ENCODE results near the gene TKT.

The TKT gene

GRCh38 chr3:53225651-53226050 is 30.2 kb downstream of the TKT start:
- H3K9me3 Mint-ChIP-seq = no peaks in the 10 kb centered on the region

DNA sequence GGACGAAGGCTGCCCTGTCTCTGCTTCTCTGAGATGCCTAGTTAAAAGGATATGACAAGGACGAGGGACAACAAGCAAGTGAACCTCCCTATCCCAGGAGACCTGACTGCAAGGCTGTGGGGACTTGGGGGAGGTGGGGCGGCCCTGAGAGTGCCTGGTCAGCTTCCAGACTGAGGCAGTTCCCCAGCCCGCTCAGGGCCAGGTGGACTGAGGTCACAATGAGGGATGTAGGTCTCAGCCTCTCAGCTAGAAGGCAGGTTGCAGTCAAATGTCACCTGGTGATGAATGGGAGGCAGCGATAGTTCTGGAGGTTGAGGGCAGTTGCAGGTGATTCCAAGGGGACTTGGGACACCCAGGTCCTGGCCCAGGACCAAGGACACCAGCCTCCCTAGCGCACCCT is 30.6 kb downstream of the TKT start:
- Mint-ChIP-seq H3K4me3 (no peak overlapping the region), H3K27ac (no peak overlapping the region), H3K4me1 (peaks cover under 1% of the 10 kb centered on the region), H3K9me3 (no peaks in the 10 kb centered on the region), H3K27me3 (no peaks in the 10 kb centered on the region)
- ATAC-seq (no peak), DNase-seq (no peak)

More at GRCh38 chr3:53225651-53226050, 30.2 kb downstream of the TKT start:
- no peak for DNase-seq
- no peaks in the 10 kb centered on the region for H3K27me3 Mint-ChIP-seq
- ATAC-seq = no peak
- no peak overlapping the region for H3K4me3 Mint-ChIP-seq
- H3K4me1 Mint-ChIP-seq = no peaks in the 10 kb centered on the region
- H3K27ac Mint-ChIP-seq = no peak overlapping the region

- peaks cover 5% of the 10 kb centered on the region for H3K4me1 Mint-ChIP-seq
- H3K9me3 Mint-ChIP-seq = no peaks in the 10 kb centered on the region
- no peak overlapping the region for H3K4me3 Mint-ChIP-seq
- no peak for ATAC-seq
- no peak overlapping the region for H3K27ac Mint-ChIP-seq
- no peak for DNase-seq
- no peaks in the 10 kb centered on the region for H3K27me3 Mint-ChIP-seq
These were observed 31.3 kb downstream of the TKT start for GRCh38 chr3:53224536-53224935.

- ATAC-seq (no peak), DNase-seq (no peak)
- Mint-ChIP-seq H3K27me3 (no peaks in the 10 kb centered on the region), H3K4me3 (no peak overlapping the region), H3K4me1 (peaks cover 5% of the 10 kb centered on the region), H3K9me3 (no peaks in the 10 kb centered on the region), H3K27ac (peak overlapping the region in 1 of 2 donors; percentile 42)
These were observed 31.8 kb downstream of the TKT start for GRCh38 chr3:53224026-53224425.

- no peak for ATAC-seq
- Mint-ChIP-seq H3K4me1 (peaks cover 5% of the 10 kb centered on the region), H3K9me3 (no peaks in the 10 kb centered on the region), H3K27me3 (no peaks in the 10 kb centered on the region), H3K4me3 (no peak overlapping the region), H3K27ac (no peak overlapping the region)
- no peak for DNase-seq
These were observed 32.3 kb downstream of the TKT start for GRCh38 chr3:53223541-53223966.

DNA sequence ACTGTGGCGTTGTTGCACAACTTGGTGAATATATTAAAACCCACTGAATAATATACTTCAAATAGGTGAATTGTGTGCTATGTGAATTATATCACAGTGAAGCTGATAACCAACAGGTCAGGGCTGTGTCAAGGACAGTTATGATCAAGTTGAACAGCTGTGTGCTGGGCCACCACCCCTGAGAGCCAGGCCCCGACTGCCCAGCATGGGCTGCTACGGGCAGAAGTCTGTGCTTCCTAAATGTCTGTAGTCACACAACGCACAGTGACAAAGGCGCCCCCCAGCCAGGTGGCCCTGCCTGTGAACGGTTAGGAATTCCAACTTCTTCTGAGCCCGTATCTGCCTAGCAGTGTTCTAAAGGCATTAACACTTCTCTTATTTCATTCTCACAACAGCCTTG is 32.8 kb downstream of the TKT start:
- no peaks in the 10 kb centered on the region for H3K9me3 Mint-ChIP-seq
- peaks cover 5% of the 10 kb centered on the region for H3K4me1 Mint-ChIP-seq
- H3K27ac Mint-ChIP-seq = peak overlapping the region in 1 of 2 donors; percentile 67

GRCh38 chr3:53222183-53222901 is 33.5 kb downstream of the TKT start:
- peak overlapping the region in 1 of 2 donors; percentile 67 for H3K27ac Mint-ChIP-seq
- DNase-seq = no peak
- peaks cover 5% of the 10 kb centered on the region for H3K4me1 Mint-ChIP-seq
- no peaks in the 10 kb centered on the region for H3K27me3 Mint-ChIP-seq
- H3K9me3 Mint-ChIP-seq = no peaks in the 10 kb centered on the region
- H3K4me3 Mint-ChIP-seq = no peak overlapping the region
- no peak for ATAC-seq

More for the DNA sequence above, 32.8 kb downstream of the TKT start:
- H3K27me3 Mint-ChIP-seq = no peaks in the 10 kb centered on the region
- ATAC-seq (no peak), DNase-seq (no peak)
- H3K4me3 Mint-ChIP-seq = no peak overlapping the region

DNA sequence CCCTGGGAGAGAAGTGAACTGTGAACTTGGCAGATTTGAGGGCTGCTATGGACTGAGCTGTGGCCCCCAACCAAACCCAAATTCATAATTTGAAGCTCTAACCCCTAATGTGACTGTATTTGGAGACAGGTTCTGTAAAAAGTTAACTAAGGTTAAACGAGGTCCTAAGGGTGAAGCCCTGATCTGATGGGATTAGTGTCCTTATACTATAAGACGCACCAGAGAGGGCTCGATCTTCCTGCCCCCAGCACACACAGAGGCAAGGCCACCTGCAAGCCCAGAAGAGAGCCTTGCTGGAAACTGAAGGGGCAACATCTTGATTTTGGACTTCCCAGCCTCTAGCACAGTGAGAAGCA is 34.0 kb downstream of the TKT start:
- DNase-seq (no peak), ATAC-seq (no peak)
- no peak overlapping the region for H3K27ac Mint-ChIP-seq
- H3K4me1 Mint-ChIP-seq = peaks cover 5% of the 10 kb centered on the region
- H3K9me3 Mint-ChIP-seq = no peaks in the 10 kb centered on the region
- H3K27me3 Mint-ChIP-seq = no peaks in the 10 kb centered on the region
- no peak overlapping the region for H3K4me3 Mint-ChIP-seq

- Mint-ChIP-seq H3K9me3 (no peaks in the 10 kb centered on the region), H3K4me1 (peaks cover 5% of the 10 kb centered on the region), H3K27me3 (no peaks in the 10 kb centered on the region), H3K27ac (peak overlapping the region in 1 of 2 donors; percentile 77), H3K4me3 (no peak overlapping the region)
- DNase-seq = no peak
- no peak for ATAC-seq
These were observed 34.5 kb downstream of the TKT start for GRCh38 chr3:53221345-53221744.

- ATAC-seq = peak; percentile 95
- peaks cover 5% of the 10 kb centered on the region for H3K4me1 Mint-ChIP-seq
- no peak overlapping the region for H3K4me3 Mint-ChIP-seq
- no peak overlapping the region for H3K27ac Mint-ChIP-seq
- H3K27me3 Mint-ChIP-seq = no peaks in the 10 kb centered on the region
- no peaks in the 10 kb centered on the region for H3K9me3 Mint-ChIP-seq
- peak; percentile 76 to 84 for DNase-seq
These were observed 35.8 kb downstream of the TKT start for GRCh38 chr3:53219895-53220483.

- H3K4me3 Mint-ChIP-seq = no peak overlapping the region
- no peaks in the 10 kb centered on the region for H3K9me3 Mint-ChIP-seq
- no peak overlapping the region for H3K27ac Mint-ChIP-seq
- peaks cover 5% of the 10 kb centered on the region for H3K4me1 Mint-ChIP-seq
- ATAC-seq = no peak
- no peak for DNase-seq
- H3K27me3 Mint-ChIP-seq = no peaks in the 10 kb centered on the region
These were observed 37.7 kb downstream of the TKT start for GRCh38 chr3:53218131-53218530.

DNA sequence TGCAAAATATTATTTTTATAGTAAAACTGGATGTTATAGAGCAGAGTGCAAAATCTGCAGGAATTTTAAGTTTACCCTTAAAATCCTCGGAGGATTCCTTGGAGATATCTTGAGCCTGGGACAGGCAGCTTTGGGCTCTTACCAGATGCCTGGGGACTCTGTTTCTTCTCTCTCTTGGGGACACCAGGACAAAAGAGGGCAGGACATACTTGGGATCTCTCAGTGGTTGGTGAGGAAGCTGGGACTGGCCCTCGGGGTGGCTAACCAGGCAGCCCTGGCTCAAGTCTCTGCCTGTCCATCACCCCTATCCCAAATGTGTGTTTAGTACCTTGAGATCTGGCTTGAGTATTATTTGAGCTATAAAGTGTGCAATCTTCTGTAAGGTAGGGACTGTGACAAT is 38.6 kb downstream of the TKT start:
- DNase-seq (no peak), ATAC-seq (no peak)

GRCh38 chr3:53216723-53217122 is 39.1 kb downstream of the TKT start:
- DNase-seq (no peak), ATAC-seq (no peak)
- Mint-ChIP-seq H3K9me3 (no peaks in the 10 kb centered on the region), H3K4me3 (no peak overlapping the region), H3K27me3 (no peaks in the 10 kb centered on the region), H3K27ac (no peak overlapping the region), H3K4me1 (peaks cover 7% of the 10 kb centered on the region)

More for the DNA sequence above, 38.6 kb downstream of the TKT start:
- peaks cover 5% of the 10 kb centered on the region for H3K4me1 Mint-ChIP-seq
- H3K9me3 Mint-ChIP-seq = no peaks in the 10 kb centered on the region
- H3K27me3 Mint-ChIP-seq = no peaks in the 10 kb centered on the region
- no peak overlapping the region for H3K27ac Mint-ChIP-seq
- H3K4me3 Mint-ChIP-seq = no peak overlapping the region

DNA sequence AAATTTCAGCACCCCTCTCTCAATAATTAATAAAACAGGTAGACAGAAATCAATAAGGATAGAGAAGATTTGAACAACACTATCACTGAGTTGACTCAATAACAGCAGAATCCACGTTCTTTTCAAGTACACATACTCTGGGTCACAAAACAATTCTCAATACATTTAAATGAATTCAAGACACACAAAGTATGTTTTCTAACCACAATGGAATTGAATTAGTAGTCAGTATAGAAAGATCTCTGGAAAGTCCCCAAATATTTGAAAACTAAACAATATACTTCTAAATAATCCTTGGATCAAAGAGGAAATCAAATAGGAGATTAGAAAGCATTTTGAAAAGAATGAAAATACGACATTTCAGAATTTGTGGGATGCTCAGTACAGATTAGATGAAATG is 40.0 kb downstream of the TKT start:
- H3K9me3 Mint-ChIP-seq = no peaks in the 10 kb centered on the region
- peaks cover 13% of the 10 kb centered on the region for H3K4me1 Mint-ChIP-seq
- no peak overlapping the region for H3K4me3 Mint-ChIP-seq
- DNase-seq (no peak), ATAC-seq (no peak)
- H3K27ac Mint-ChIP-seq = no peak overlapping the region
- H3K27me3 Mint-ChIP-seq = no peaks in the 10 kb centered on the region

GRCh38 chr3:53213276-53213675 is 42.5 kb downstream of the TKT start:
- DNase-seq = no peak
- H3K4me3 Mint-ChIP-seq = no peak overlapping the region
- peaks cover 5 to 6% of the 10 kb centered on the region in 2 donors for H3K9me3 Mint-ChIP-seq
- no peaks in the 10 kb centered on the region for H3K27me3 Mint-ChIP-seq
- ATAC-seq = no peak
- H3K4me1 Mint-ChIP-seq = peaks cover 8% of the 10 kb centered on the region
- H3K27ac Mint-ChIP-seq = no peak overlapping the region

DNA sequence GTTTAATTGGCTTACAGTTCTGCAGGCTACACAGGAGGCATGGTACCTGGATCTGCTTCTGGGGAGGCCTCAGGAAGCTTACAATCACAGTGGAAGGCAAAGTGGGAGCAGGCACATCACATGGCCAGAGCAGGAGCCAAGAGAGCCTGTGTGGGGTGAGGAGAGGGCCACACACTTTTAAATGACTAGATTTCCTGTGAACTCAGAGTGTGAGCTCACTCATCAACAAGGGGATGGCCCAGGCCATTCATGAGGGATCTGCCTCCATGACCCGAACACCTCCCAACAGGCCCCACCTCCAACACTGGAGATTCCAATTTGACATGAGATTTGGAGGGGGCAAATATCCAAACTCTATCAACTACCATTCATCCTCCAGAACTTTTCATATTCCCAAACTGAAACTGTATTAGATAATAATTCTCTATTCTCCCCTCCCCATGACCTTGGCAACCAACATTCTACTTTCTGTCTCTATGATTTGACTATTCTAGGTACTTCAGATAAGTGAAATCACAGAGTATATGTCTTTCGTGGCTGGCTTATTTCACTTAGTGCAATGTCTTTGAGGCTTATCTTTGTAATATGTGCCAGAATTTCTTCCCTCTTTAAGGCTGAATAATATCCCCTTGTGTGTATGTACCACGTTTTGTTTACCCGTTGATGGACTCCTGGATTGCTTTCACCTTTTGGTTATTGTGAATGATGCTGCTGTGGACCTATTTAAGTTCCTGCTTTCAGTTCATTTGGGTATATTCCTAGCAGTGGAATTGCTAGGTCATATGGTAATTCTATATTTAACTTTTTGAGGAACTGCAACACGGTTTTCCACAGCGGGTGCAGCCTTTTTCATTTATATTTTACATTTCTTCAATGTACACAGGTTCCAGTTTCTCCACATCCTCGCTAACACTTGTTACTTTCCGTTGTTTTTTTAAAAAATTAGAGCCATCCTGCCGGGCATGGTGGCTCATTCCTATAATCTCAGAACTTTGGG is 43.8 kb downstream of the TKT start:
- ATAC-seq (no peak), DNase-seq (no peak)
- H3K27me3 Mint-ChIP-seq = no peaks in the 10 kb centered on the region
- peaks cover 8% of the 10 kb centered on the region for H3K4me1 Mint-ChIP-seq
- H3K27ac Mint-ChIP-seq = no peak overlapping the region
- H3K9me3 Mint-ChIP-seq = peaks cover 6 to 7% of the 10 kb centered on the region in 2 donors
- H3K4me3 Mint-ChIP-seq = no peak overlapping the region

Measured in stimulated activated naive CD8-positive, alpha-beta T cell treated with anti-CD3 and anti-CD28 coated beads, Interleukin-15, amount 100 ng/mL, for 72 hours (primary cell).